Activated T-helper 1 cell treated with anti-CD3 and anti-CD28 coated beads, Interleukin-2, amount 50 U/mL, for 16 hours (primary cell): ENCODE data around the gene ZSWIM3.
"Not testable (repeated sequence)": the region's sequence is repeated elsewhere in the genome, so short reads cannot be mapped to it uniquely, and the experiment has no call there.

ENCODE experiments used
- DNase-seq, 2 donors: peaks; one replicate each; pipeline ENCODE4 v3.0.0-alpha.2; 2020; ENCODE audit warnings: low read depth in 1 of 2, low spot score in 1 of 2

ZSWIM3 gene

DNA sequence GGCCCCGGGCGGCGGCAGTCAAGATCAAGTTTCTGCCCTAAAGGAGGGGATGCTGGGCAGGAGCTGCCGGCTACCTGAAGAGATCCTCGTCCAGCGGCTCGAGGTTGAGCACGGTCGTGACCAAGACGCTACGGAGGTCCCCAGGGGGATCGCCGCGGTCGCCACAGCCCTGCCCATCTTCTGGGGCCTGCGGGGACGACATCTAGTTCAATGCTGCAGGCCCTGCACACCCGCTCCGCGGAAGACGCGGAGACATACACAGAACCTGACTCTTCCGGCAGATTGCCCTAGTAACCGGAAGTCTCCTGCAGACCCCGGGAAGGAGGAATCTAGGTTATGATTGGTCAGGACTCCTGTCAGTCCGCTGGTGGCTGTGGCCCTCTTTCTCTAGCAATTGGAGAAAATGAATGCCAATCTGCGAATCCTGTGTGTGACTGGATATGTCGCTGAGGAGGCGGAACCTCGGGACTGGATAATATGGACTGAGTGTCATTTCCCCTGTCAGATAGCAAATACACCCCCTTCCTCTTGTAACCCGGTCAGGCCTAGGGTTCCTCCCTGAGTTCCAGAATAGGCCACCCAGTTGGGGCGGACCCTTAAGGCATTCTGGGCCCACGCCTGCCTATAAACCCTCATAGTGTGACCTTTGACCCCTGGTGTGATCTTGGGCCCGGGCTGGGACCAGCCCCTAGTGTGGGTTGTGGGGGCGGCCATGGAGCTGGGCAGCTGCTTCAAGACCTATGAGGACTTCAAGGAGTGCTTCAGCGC is at the start of gene ZSWIM3, which contains the start of gene ACOT8:
ZSWIM3 (plus strand) TSS at position 501 of the 768 bp plus-strand sequence; CDS start at position 713, 212 bp downstream.
ACOT8 (minus strand) TSS at position 279 of the 768 bp plus-strand sequence; CDS start at position 202, 77 bp downstream.
- peak; percentile 70 to 84 for DNase-seq

DNA sequence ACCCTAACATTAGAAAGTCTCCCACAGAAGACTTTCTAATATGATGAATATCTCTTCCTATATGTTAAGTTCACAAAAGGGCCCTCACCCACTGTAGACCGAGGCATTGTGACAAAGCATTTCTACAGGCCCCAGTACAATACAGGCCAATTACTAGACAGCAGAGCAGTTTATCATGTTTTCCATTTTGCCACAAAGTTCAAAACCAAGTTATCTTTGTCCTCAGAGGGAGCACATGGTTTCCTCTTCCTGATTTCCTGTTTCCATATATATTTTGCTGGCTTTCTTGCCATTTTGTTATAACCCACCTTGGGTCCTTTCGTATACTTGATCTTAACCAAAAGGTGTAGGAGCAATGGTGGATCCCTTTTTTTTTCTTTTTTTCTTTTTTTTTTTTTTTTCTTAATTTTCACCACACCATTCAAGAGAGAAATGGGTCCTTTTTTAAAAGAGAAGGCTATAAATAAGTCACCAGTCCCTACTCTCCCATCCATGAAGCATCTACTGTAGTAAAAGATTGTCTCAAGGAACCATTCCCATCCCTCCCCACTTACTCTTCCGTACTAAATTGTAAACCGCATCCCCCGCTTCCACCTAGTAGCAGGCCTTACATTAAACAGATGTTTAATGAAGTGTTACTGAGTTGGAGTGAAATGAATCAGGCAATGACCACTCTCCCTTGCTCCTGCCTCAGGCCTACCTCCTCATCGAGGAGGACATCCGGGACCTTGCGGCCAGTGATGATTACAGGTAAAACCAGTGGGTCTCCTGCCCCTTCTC is 47.0 kb upstream of the ZSWIM3 start:
- DNase-seq, result no peak

DNA sequence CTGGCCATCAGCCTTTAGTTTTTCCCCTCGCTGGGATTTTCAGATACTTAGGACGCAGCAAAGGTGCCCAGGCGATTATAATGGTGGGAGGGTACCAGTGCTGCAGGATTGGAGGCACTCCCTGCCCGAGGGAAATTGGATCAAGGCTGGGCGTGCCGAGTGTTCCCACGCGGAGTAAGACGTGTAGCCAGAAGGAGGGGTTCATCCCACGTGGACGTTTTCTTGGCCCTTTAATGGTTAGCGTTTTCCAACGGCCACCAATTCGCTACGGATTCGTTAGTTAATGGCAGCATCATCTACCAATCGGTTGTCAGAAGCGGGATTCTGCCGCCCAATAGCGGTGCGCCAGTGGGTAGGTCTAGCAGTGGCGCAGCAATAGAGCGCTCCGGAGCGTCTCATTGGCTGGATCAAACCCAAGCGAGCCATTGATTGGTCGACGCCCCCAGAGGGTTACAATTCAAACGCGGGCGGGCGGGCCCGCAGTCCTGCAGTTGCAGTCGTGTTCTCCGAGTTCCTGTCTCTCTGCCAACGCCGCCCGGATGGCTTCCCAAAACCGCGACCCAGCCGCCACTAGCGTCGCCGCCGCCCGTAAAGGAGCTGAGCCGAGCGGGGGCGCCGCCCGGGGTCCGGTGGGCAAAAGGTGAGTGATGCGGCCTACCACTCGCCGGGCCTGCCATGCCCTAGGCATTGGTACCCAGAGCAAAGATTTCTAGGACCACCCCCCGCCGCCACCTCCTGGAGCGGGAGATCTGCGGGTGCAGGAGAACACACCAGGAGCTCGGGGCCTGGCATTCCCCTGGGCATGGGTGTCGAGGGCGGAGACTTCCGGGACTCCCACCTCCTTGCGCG is 45.0 kb upstream of the ZSWIM3 start, which contains the start of gene UBE2C:
UBE2C (plus strand) TSS at position 488 of the 849 bp plus-strand sequence; CDS start at position 540, 52 bp downstream.
- peak; percentile 81 to 87 for DNase-seq

DNA sequence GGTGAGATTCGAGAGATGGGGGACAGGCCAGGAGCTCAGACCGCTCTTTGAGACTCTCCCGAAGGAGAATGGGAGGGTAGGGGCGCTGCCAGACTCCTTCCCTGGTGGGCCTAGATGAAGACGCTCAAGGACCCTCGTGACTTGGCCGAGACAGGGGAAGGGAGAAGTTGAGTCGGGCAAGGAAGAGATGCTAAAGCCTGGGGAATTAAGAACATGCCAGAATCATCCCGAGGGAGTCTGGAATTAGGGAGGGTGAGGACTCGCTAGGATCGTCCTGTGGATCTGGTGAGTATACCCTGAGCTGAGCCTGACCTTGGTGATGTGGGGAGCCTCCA is 44.4 kb upstream of the ZSWIM3 start:
- DNase-seq, result no peak

DNA sequence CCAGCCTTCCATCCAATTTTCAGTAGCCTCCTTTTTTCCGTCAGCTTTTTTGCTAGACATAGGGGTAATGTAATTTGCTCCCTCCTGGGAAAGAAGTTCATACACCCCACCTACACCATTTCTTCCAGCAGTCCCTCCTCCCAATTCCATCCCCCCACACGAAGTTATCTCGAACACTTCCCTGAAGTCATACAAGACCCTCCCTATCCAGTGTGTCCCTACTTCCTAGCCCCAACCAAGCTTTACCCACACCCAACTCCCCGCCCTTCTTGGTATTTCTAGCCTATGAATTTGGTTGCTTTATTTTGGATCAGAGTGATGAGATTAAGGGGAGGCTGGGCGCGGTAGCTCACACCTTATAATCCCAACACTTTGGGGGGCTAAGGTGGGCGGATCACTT is 43.9 kb upstream of the ZSWIM3 start:
- no peak for DNase-seq

DNA sequence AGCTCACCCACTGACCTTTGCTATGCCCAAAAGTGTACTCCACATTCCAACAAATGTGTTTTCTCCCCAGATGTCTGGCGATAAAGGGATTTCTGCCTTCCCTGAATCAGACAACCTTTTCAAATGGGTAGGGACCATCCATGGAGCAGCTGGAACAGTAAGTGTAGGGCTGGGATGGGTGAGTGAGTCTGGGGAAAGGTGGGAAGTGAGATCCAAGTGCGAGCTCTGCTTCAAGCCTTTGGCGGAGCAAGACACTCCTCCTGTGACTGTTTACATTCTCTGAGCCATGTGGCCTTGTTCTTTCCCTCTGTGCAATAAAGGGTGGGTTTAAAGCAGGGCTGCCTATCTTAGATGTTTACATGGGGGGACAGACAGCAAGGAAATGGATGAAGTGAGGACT is 43.1 kb upstream of the ZSWIM3 start:
- DNase-seq, result no peak

DNA sequence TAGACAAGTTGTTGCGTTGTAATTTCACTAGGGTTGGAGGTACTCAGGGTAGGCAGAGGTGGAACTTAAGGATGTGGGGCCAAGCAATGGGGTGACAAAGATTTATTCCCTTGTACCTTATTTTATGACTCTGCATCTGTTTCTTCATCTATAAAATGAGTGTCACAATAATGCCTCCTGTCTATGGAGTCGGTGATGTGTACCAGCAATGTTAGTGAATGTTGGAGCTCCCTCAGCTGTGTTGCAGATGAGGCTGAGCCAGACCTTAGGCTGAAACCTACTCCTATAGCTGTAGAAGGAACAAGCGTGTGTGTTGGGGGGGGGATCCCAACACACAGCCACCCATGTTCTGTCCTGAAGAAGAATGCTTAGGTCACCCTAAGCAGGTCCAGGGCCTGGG is 40.5 kb upstream of the ZSWIM3 start:
- no peak for DNase-seq

DNA sequence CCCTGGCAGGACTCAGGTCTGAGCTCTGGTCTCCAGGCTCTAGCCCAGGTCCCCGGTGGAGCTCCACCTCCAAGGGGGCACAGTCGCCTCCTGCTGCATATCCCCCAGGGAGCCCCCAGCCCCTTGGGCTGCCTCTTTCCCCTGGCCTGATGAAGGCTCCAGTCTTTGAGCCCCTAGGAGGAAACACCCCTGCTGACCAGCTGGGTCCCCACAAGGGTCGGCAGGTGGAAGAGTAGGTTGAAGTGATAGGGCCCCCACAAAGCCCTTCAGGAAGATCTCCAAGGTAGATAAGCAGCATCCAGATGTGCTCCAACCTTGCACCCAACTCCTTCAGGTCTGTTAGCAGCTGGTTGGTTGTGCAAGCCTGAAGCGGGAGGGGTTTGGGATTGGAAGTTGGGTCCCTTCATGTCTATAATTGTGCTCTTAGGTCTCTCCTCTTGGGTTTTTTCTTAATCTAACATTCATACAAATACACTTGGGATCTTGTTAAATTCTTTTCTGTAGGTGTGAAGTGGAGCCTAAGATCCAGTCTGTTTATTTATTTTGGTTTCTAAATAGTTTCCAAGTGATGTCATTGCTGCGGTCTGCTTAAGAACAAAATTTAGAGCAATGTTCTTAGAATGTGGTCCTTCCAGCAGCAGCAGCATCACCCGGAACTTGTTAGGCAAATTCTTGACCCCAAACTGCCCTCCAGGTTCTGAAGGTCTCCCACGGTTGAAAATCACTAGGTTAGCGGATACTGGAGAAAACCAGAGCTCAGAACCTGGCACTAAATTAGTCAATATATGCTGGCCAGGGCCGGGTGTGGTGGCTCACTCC is 39.8 kb upstream of the ZSWIM3 start:
- no peak for DNase-seq

DNA sequence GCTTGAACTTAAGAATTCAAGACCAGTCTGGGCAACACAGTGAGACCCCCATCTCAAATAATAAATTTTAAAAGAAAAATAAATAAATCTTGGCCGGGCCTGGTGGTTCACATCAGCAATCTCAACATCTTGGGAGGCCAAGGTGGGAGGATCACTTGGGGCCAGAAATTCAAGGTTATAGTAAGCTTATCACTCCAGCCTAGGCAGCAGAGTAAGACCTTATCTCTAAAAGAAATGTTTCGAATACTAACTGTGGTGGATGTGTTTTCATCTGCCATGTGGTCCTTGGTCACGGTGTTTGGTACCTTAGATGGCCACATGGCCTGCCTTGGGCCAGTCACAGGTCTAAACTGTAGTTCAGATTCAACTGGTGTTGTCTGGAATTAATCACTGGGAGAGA is 39.2 kb upstream of the ZSWIM3 start:
- DNase-seq, result no peak

DNA sequence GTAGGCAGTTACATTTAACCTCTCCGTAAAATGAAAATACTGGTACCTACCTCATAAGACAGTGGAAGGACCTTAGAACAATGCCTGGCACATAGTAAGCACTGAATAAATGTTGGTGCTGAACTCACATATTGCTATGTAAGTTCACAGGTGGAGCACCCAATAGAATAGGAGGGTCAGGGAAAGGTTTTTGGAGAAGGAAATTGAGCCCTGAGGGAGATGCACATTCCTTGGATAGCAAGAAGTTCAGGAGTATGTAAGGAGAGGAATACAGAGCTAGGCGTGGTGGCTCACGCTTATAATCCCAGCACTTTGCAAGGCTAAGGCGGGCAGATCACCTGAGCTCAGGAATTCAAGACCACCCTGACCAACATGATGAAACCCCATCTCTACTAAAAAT is 37.9 kb upstream of the ZSWIM3 start:
- DNase-seq, result no peak

DNA sequence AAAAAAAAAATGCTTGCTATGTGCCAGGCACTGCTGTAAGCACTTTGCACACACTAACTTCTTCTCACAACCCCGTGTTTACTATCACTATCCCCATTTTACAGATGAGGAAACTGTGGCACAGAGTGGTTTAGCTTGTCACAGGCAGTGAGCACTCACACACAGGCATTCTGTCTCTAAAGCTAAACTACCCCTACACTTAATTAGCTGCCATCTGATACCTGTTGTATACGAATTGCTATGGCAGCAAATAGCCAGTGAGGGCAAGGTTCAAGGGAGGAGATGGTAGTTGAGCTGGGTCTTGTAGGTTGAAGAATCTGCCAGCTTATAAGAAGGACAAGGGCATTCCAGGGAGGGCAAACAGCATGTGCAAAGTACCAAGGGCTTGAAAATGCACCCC is 35.5 kb upstream of the ZSWIM3 start:
- DNase-seq, result no peak

DNA sequence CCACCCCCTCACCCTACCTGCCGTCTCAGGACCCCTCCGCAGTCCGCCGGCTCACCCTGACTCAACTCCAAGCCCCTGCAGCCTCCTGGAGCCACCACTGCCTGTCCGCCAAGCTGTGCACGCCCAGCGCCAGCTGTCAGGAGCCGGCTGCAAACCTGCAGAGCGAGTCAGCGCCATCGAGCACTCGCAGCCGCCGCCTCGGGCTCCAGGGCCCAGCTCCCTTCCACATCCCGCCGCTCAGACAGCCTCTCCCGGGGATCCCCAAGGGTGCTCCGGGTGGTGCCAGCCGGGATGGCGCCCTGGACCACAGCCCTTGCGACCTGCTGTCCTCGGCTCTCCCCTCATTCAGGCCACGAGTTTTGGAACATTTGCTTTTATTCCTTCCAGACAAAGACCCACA is 34.6 kb upstream of the ZSWIM3 start:
- DNase-seq, result no peak

DNA sequence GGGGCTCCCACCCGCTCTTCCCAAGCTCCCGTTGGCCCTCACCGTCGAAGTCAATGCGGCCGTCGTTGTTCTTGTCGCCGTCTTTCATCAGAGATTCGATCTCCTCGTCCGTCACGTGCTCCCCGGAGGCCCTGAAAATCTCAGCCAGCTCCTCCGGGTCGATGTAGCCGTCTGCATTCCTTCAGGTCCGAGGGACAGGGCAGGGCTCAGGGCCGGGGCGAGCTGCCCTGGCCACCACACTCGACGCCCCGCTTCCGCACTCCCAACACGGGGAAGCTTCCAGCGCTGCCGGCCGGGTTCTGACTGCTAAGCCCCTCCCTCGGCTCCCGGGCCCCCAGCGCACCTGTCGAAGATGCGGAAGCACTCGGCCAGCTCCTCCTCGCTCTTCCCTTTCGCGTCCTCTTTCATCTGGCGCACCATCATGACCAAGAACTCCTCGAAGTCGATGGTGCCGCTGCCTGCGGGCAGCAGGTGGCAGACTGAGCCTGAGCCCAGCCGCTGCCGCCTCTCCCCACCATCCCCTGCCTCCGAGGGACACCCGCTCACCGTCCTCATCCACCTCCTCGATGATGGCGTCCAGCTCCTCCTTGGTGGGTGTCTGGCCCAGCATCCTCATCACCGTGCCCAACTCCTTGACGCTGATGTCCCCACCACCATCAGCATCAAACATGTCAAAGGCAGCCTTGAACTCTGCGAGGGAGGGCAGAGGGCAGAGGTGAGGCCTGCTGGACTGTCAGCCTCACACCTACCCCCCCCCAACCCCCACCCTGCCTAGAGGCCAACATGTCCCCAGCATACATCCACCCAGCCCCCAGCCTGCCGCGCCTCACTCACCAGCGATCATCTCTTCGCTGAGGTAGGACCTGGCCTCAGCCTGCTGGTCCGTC is 33.2 kb upstream of the ZSWIM3 start:
- peak; percentile 9 to 10 for DNase-seq

DNA sequence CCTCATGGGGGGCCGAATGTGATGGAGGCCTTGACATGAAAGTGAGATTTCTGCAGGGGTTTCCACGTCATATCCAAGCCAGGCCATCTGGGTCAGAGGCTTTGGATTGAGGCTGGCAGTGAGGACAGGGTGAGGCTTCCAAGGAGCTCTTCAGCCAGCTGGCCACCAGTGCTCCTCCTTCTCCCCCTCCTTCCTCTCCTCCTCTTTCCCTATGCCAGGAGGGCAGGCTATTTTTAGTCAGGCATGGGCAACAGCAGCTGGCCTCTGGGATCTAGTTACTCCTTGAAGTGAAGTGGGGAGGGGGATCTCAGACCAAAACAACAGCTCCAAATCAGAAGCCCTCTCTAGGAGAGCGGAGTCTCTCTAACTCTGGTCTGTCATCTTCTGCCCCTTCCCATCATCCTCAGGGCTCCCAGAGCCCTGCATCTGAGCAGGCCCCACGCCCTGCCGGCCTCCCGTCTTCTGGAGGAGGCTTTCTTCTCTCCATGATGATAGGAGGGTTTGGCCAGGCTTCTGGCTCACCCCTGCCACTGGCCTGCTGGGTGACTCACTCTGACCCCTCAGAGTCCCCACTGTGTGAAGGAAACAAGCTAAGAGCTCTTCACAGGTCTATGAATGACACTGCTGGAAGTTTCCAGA is 30.9 kb upstream of the ZSWIM3 start:
- DNase-seq, result no peak

DNA sequence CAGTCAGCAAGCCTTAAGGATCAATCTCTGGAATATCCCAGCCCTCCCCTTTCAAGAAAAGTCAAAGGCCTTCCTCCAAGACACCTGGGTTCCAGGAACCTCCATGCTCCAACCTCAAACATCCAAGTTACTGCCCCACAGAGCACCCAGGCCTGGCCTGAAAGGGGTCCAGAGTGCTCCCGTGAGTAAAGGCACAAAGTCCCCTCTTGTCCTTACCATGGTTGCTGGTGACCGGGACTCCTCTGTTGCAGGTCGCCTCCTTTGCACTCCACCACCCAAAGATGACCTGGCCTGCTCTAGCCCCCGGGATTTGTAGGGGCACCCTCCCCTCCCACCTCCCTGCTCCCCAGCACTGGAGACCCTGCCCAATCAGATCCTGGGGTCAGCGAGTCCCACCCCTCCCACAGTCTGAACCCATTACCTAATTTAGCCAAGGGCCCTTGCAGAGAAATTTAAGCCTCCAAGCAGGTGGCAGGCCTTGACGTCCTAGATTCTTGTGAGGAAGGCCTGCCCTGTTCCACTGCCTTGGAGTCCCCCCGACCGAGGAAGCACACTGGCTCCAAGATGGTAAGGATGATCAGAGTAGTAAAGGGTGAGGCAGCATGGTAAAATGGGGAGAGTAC is 30.3 kb upstream of the ZSWIM3 start, which contains the start of gene TNNC2:
TNNC2 (minus strand) TSS at position 283 of the 623 bp plus-strand sequence; CDS start at position 219, 64 bp downstream.
- DNase-seq, result no peak

DNA sequence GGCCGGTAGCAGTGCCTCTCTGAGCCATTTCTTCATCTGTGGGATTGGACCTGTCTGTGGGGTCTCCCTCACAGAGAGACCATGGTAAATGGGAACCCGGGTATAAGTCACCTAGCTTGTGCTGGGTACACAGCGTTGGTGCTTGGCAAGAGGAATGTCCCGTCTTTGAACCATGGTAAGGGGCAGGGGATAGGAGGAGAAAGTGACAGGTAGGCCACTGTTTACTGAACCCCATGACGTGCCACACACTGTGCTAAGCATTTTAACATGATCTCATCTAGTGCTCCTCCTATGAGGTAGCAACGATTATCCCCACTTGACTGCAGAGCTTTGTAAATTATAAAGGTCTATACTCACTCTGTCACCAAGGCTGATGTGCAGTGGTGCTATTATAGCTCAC is 29.7 kb upstream of the ZSWIM3 start:
- DNase-seq, result no peak

DNA sequence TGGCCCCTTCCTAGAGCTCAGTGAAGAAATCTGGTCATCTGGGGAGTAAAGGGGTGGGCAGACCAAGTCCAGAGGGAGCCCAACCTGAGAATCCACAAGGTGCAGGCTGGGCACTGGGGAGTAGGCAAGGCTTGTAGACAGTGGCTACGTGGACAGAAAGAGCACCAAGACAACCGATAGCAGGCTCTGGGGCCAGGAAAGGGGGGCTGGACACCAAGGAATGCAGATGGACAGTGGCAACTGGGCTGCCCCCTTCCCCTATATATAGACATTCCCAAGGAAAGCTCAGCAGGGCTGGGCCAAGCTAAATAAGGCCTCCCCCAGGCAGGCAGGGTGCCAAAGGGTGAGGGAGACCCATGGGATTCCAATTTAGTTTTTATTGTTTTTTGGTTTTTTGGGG is 28.8 kb upstream of the ZSWIM3 start:
- no peak for DNase-seq

DNA sequence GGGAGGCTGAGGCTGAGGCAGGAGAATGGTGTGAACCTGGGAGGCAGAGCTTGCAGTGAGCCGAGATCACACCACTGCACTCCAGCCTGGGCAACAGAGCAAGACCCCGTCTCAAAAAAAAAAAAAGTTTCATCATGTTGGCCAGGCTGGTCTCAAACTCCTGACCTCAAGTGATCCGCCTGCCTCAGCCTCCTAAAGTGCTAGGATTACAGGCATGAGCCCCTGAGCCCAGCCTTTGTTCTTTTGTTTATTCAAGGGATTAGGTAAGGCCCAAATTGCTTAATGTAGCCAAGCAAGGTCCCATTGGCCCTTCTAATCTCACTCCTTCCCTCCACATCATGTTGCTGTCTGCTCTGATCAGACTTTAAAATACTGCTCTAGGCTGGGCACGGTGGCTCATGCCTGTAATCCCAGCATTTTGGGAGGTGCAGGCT is 27.7 kb upstream of the ZSWIM3 start:
- DNase-seq, result not testable (repeated sequence)
